Spleen (tissue), 11 donors: ENCODE measurements around the gene ABHD4. TPM values are rescaled to one million over a fixed set of nuclear protein-coding genes. Genes with fewer than 3 reads are reported as not detected.
A peak's percentile ranks its signal among the peaks of the same experiment; 100 is the strongest.

Source experiments
- DNase-seq: peaks from one replicate; pipeline ENCODE4 v3.0.0-alpha.2; 2020
- H3K27ac ChIP-seq, 8 donors: fragments of 200-600 bp; sonication (generic) in 7 of 8; 1 replicate in 4 of 8; 2 replicates in 4 of 8; pipeline versions ENCODE4 v1.5.0 to v1.8.0; 2016 to 2021; ENCODE audit warnings: inconsistent platforms in 4 of 8, mild to moderate bottlenecking in 4 of 8, moderate library complexity in 1 of 8
- H3K27me3 ChIP-seq, 7 donors: fragments of 200-600 bp; sonication (generic) in 6 of 7; replicated peaks in 1 of 7; 1 replicate in 4 of 7; 2 replicates in 3 of 7; pipeline versions ENCODE4 v1.5.0 to v1.8.0; 2016 to 2021; ENCODE audit warnings: inconsistent platforms in 3 of 7, mild to moderate bottlenecking in 1 of 7
- H3K36me3 ChIP-seq, 6 donors: fragments of 200-600 bp; sonication (generic) in 5 of 6; 1 replicate in 4 of 6; 2 replicates in 2 of 6; pipeline versions ENCODE4 v1.5.0 to v1.8.0; 2016 to 2021; ENCODE audit warnings: inconsistent platforms in 2 of 6
- H3K4me1 ChIP-seq, 6 donors: fragments of 200-600 bp; sonication (generic) in 5 of 6; 1 replicate in 3 of 6; 2 replicates in 3 of 6; pipeline versions ENCODE4 v1.5.0 to v1.8.0; 2016 to 2021; ENCODE audit warnings: inconsistent platforms in 3 of 6
- H3K4me3 ChIP-seq, 8 donors: fragments of 200-600 bp; sonication (generic) in 7 of 8; 1 replicate in 4 of 8; 2 replicates in 4 of 8; pipeline versions ENCODE4 v1.5.0 to v1.8.0; 2016 to 2021; ENCODE audit warnings: inconsistent platforms in 4 of 8, mild to moderate bottlenecking in 4 of 8, moderate library complexity in 2 of 8
- H3K9me3 ChIP-seq, 8 donors: fragments of 200-600 bp; sonication (generic) in 7 of 8; 1 replicate in 4 of 8; 2 replicates in 4 of 8; pipeline versions ENCODE4 v1.5.0 to v1.8.0; 2016 to 2021; ENCODE audit warnings: inconsistent platforms in 4 of 8
- CTCF ChIP-seq, 11 experiments: fragments of 200-600 bp in 7 of 11; fragments of 450-650 bp in 4 of 11; sonication (generic) in 4 of 11; IDR thresholded peaks in 8 of 11; conservative IDR thresholded peaks in 3 of 11; 1 replicate in 7 of 11; 2 replicates in 4 of 11; pipeline versions ENCODE4 v1.4.0 to v1.8.0; 2016 to 2021; ENCODE audit warnings: antibody characterized with exemption in 11 of 11, inconsistent platforms in 4 of 11, mild to moderate bottlenecking in 1 of 11
- POLR2A ChIP-seq, 3 donors: fragments of 450-650 bp; IDR thresholded peaks; one replicate each; pipeline ENCODE4 v1.5.1; 2017; ENCODE audit warnings: antibody characterized with exemption in 3 of 3, mild to moderate bottlenecking in 1 of 3
- POLR2AphosphoS5 ChIP-seq, 3 donors: sonication (generic); formaldehyde crosslinking; IDR thresholded peaks; one replicate each; pipeline ENCODE4 v1.5.1; 2017; ENCODE audit warnings: antibody characterized with exemption in 3 of 3
- WGBS, 5 donors: extraction: QIAGEN DNeasy Blood & Tissue Kit in 3 of 5; methylation state at CpG; one replicate each; pipeline versions ENCODE4 v1.1.5 to v1.1.7; 2013 to 2018; 5-methylcytosine and 5-hydroxymethylcytosine counted together
- intact Hi-C: fragments of 100-400 bp; cut with DNase I; formaldehyde crosslinking; loops from one replicate; pipeline ENCODE4 v1.15.0; 2023; ENCODE audit warnings: low total_unique reads
- polyA plus RNA-seq, 3 donors: library from polyadenylated mRNA; stranded (reverse); fragments of 200-250 nt; gene quantifications; one replicate each; pipeline ENCODE4 v1.2.1, GENCODE V29; 2013
- total RNA-seq, 7 donors: library from RNA; depleted of rRNA in 3 of 7; stranded (reverse); fragments of >200 nt in 3 of 7; fragmentation: NEBNext Ultra II Directional in 4 of 7; extraction: Animal tissue kit (Norgen Biotek cat#: 25700) in 4 of 7; gene quantifications; one replicate each; pipeline versions ENCODE4 v1.1.0 to v1.2.1, GENCODE V29; 2016 to 2021
- donor health status: healthy with polysubstance abuse.
- donor health status: DM: no; HTN: no; CAD: no; lungs with moderate emphysema.
- donor health status: DM: no; HTN: no; CAD: no.
- donor health status: Bipolar disorder and iron deficiency.
- donor health status: healthy.
- donor health status: DM: no; HTN: no; CAD: no.
- donor health status: DM: yes; HTN: yes; CAD: no.

ABHD4 gene
- total and polyA plus RNA-seq, 10 donors: 7.2 to 32.8 (median 23.5) TPM

DNA sequence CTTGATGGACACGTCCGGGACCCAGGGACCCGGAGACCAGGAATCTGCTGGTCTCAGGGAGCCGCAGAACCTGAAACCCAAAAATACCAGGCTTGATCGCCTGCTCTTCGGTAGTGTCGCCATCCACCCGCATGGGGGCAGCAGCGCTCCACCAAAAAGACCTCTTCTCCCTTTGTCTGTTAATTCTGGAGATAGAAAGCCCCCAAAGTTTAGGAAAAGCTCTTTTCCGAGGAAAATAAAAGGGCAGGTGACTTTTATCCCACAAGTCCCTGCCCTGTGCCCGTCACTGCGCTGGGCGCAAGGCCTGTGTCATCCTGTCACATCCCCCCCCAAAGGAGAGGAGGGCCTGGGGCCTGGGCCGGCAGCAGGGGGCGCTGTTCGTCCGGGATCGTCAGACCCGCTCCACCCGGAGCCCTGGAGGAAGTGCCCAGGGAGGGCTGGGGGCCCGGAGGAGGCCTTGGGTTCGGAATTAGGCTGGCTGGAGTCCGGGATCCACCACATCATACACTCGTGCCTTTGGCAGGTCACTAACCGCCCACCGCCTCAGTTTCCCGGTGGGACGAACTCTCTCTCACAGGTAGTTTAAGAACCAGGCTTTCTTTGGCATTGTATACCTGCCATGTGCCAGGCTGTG, 41.0 kb upstream of the ABHD4 start:
- Histone ChIP-seq H3K27ac (peak overlapping the region; percentile 87 to 96 (median 91)), H3K36me3 (peaks cover 0 to 4% (median 0%) of the 10 kb centered on the region in 6 donors), H3K27me3 (no peaks in the 10 kb centered on the region), H3K4me3 (peak overlapping the region in 7 of 8 donors; percentile 17 to 66 (median 28)), H3K4me1 (peaks cover 33 to 100% (median 92%) of the 10 kb centered on the region in 6 donors), H3K9me3 (no peaks in the 10 kb centered on the region)
- DNase-seq: peak; percentile 97
- WGBS, 5 donors: 0 to 7% (median 5%) methylated on average over 15 to 28 of the region's 28 CpGs
- TF ChIP-seq POLR2AphosphoS5 (IDR thresholded peaks at IDR 0.05) (peak; percentile 31 to 77 (median 57)), CTCF (IDR thresholded peaks at IDR 0.05 in 8 of 11, conservative IDR thresholded peaks at IDR 0.05 in 3 of 11) (peak; percentile 96 to 100 (median 99)), POLR2A (IDR thresholded peaks at IDR 0.05) (no peak)
- intact Hi-C loops: loop anchor here (10.0 kb wide), 1 partner anchor 172 kb away; no protein-coding TSS in a partner anchor

- TF ChIP-seq CTCF (IDR thresholded peaks at IDR 0.05 in 8 of 11, conservative IDR thresholded peaks at IDR 0.05 in 3 of 11) (no peak), POLR2A (IDR thresholded peaks at IDR 0.05) (no peak), POLR2AphosphoS5 (IDR thresholded peaks at IDR 0.05) (no peak)
- Histone ChIP-seq H3K4me3 (peak overlapping the region in 1 of 8 donors; percentile 66), H3K4me1 (peaks cover 37 to 100% (median 93%) of the 10 kb centered on the region in 6 donors), H3K36me3 (no peaks in the 10 kb centered on the region), H3K27me3 (no peaks in the 10 kb centered on the region), H3K9me3 (no peaks in the 10 kb centered on the region), H3K27ac (peak overlapping the region; percentile 76 to 96 (median 90))
- intact Hi-C loops: loop anchor here (10.0 kb wide), 1 partner anchor 173 kb away; no protein-coding TSS in a partner anchor
- no peak for DNase-seq
- WGBS, 5 donors: 68 to 85% (median 75%) methylated on average over 1 of the region's 1 CpG
These were observed 40.3 kb upstream of the ABHD4 start for GRCh38 chr14:22557846-22558220.

DNA sequence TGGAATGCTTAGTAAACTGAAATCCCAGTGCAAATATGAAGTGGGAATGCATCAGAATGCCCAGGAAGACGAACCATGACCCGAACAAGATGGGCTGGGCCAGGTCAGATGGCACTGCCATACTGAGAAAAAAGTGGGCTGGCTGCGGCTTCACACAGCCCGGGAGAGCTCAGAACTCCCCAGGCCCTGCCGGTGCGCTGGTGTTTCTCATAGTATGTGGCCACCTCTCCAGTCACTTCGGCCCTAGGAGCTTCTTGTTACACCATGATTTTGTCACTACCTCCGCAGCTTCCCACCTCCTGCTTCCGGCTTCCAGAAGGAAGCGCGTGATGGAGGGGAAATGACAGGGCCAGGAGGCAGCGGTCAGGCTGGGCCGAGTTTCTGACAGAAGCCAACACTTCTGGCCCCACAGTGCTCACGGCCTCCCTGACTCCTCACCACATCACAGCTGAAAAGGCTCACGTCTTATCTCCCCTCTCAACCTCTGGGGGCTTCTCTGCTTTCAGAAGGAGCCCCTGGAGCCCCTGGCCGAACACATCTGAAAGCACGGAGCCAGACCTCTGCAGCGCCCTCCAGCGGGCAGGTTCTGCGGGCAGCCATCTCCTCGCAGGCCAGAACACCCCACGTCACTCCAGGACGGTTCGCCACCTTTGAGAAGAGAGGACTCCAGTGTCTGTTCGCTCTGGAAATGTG, 39.7 kb upstream of the ABHD4 start:
- peak; percentile 86 for DNase-seq
- H3K4me1 ChIP-seq: peaks cover 37 to 100% (median 95%) of the 10 kb centered on the region in 6 donors

More for the DNA sequence above, 39.7 kb upstream of the ABHD4 start:
- WGBS, 5 donors: 62 to 75% (median 68%) methylated on average over 25 of the region's 25 CpGs
- intact Hi-C loops: loop anchor here (10.0 kb wide), 1 partner anchor 174 kb away; no protein-coding TSS in a partner anchor
- peak overlapping the region in 1 of 8 donors; percentile 10 for H3K4me3 ChIP-seq
- H3K27me3 ChIP-seq: no peaks in the 10 kb centered on the region
- no peaks in the 10 kb centered on the region for H3K9me3 ChIP-seq
- TF ChIP-seq CTCF (IDR thresholded peaks at IDR 0.05 in 8 of 11, conservative IDR thresholded peaks at IDR 0.05 in 3 of 11): peak in 7 of 11 experiments; percentile 20 to 45 (median 30)
- TF ChIP-seq POLR2AphosphoS5 (IDR thresholded peaks at IDR 0.05): peak in 1 of 3 donors; percentile 32
- TF ChIP-seq POLR2A (IDR thresholded peaks at IDR 0.05): no peak
- H3K27ac ChIP-seq: peak overlapping the region; percentile 76 to 96 (median 90)
- peaks cover 0 to 2% (median 0%) of the 10 kb centered on the region in 6 donors for H3K36me3 ChIP-seq
